NCI-H2081 (cell line): ENCODE data around the gene RPS6KA3.

ENCODE experiments used
- DNase-seq, 2 experiments: peaks; one replicate each; lab custom pipeline; 2025; lab: John Stamatoyannopoulos, UW

Gene RPS6KA3

DNA sequence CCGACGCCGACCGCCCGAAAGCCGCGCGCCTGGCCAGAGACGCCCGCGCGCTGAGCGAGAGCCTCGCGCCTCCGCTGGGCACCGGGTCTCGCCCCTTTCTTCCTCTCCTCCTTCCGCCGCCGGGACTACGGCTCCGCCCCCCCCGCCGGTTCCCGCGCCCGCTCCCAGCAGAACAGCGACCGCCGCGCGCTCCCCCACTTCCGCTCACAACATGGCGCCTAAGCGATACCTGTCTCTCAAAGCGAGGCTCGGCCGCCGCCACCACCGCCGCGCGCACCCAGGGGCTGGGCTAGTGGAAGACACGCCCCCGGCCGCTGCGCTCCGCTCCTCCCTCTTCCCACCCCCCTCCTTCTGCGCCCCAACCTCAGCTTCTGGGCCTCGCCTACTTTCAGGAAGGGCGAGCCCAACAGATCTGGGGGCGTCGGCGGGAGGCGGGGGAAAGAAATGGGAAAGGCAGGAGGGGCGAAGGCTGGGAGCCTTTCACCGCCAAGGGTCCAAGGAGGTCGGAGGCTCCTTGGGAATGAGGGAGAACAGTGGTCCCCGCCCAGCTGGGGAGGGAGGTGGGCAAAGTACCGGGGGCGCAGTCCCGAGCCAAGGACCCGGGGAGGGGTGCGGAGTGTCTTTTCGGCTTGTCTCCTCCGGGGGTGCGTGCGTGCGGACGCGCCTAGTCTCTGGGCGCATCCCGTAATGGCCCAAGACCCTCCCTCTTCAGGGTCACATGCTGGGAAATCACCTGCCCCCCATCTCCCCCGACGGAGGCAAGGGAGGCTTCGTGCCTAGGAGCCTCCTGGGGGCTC, at the start of gene RPS6KA3:
Gene RPS6KA3, minus strand, starts transcription at position 100 of the 797 bp plus-strand sequence. CDS start 277 bp downstream, outside the sequence.
- DNase-seq = peak; percentile 89 to 91

DNA sequence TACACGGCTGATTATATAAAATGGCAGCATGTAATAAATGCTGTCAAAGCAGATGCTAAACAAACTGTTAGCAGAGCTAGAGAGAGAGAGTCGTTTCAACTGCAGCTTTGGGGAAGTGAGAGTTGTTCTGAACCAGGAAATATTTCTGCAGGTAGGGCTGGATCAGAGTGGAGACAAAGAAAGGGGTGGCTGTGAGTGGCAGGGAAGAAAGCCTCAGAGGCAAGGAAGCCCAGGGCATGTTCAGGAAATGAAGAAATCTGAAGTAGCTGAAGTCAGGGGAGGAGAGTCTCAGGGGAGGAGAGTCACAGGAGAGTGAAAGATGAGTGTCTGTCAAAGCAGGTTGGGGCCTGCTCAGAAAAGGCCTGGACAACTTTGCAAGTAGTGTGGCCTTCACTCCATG, 48.4 kb upstream of the RPS6KA3 start:
- no peak for DNase-seq

- DNase-seq = no peak
Observed at GRCh38 chrX:20313899-20314298, 47.2 kb upstream of the RPS6KA3 start.

DNA sequence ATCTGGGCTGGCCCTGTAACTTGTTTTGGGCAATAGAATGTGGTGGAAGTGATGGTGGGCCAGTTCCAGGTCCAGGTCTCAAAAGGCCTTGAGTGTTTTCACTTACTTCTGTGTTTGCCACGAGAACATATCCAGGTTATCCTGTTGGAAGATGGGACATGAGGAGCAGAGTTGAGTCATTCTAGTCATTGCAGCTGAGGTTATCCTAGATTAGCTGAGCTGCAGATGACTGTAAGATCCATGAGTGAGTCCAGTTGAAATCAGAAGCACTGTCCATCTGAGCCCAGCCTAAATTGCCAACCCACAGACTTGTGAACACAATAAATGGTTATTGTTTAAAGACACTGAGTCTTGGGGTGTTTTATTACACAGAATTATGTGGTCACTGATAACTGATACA, 45.3 kb upstream of the RPS6KA3 start:
- DNase-seq = no peak

DNA sequence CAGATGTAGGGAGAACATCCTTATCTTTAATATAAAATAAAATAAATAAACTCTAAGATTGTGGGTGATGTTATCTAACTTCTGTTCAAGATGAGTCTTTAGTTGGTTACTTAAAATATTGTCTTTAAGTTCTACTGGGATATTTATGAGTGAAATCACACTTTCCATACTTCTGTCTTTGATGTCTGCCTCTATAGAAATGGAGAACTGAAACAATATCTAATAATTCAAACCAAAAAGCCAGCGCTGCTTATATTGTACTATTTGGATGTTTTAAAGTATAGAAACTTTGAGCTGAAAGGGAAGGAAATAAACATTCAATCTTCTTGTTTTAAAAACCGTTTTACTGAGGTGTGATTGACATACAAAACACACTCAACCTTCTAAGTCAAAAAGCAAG, 44.8 kb upstream of the RPS6KA3 start:
- DNase-seq = no peak

DNA sequence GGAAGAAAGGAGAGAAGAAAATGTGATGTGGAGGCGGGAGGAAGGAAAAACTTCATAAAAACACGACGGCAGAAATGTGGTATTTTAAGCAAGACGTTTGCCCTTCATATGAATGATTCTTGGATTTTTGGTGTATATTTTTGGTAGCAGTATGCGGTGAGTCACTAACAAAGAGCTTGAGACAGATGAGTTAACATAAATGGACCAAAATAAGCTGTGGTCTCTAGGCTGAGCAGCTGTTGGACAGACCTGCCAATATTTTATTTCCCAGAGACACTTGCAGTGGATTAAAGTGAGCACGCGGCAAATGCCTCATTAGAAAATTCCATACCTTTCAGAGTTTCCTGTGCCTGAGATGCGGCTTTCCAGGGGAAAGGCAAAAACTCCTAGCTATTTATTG, 43.1 kb upstream of the RPS6KA3 start:
- DNase-seq = no peak

GRCh38 chrX:20306668-20307067, 40.0 kb upstream of the RPS6KA3 start:
- DNase-seq = no peak

- no peak for DNase-seq
Observed at GRCh38 chrX:20300822-20301221, 34.1 kb upstream of the RPS6KA3 start.

DNA sequence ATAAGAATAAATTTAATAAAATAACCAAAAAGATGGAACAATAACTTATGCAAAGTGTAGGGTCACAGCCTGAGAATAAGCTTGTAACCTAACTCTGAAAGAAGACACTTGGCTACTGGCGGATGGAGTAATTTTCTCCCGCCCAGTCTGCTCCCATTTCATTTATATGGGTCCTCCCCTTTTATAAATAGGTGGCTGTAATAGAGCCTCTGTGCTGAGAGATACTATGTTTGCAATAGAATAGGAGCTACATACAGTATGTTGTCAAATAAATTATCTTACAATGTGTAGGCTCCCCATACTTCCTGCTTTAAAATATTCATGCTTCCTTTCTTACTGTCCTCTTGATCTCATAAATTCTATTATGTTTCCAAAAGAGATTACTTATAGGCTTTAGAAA, 28.2 kb upstream of the RPS6KA3 start:
- no peak for DNase-seq

DNA sequence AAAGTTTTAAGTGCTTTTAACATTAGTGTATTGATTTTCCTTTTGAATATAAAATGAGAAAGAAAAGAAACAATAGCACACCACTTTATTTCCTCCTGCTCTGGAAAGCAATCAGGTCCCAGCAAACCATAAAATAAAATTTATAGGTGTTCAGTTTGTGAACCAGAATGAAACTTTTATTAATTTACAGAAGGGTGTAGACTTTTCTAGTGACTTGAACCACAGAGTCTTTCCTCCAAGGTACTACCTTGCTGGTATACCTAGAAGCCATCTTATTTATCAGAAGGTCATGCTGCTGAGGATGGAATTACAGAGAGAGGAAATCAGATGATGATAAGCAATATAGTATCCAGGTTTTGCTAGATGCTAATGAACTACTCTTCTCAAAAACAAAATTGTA, 27.6 kb upstream of the RPS6KA3 start:
- DNase-seq = no peak

DNA sequence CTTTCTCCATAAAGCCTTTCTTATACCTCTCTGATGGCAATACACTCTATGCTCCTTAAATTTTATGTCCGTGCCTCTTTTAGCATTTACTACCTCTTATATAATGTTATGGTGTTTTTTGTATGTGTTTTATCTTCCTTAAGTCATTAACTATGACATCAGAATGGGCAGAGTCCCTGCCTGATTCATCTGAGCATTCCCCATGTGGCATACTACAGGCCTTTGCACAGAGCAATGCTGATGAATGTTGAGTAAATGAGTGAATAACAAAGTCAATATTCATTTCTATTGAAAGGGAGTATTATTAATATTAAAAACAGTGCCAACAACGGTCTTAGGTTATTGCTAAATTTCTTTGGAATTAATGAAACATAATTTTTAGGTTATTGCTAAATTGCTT, 18.8 kb upstream of the RPS6KA3 start:
- no peak for DNase-seq

DNA sequence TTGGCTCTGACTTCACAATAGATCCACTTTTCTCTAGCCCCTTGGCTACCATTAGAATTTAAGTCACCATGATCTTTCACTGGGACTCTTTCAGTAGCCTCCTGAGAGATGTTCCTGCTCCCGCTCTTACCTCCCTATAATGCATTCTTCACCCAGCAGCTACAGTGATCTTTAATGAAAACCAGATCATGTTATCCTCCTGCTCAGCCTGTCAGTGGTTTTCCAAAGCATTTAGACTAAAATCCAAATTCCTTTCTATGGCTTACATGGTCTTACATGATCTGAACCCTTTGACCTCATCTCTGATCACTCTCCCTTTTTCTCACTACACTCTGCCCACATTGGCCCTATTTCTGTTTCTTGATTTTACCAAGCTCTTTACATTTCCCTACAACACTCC, 18.3 kb upstream of the RPS6KA3 start:
- no peak for DNase-seq

DNA sequence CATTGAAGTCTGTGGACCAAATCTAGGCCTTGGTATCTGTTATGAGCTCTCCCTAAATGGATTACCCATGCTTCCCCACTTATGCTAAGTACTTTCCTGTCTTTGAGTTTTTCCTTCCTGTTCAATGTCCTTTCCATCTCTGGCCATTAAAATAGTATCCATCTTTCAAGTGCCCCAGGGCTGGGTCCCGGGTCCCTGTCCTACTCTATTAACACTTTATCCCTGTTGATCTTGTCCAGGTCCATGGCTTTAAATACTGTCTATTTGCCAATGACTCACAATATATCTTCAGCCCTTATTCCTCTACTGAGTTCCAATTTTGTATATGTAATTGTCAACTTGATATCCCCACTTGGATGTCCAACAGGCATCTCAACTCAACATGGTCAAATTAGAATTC, 17.7 kb upstream of the RPS6KA3 start:
- DNase-seq = no peak

DNA sequence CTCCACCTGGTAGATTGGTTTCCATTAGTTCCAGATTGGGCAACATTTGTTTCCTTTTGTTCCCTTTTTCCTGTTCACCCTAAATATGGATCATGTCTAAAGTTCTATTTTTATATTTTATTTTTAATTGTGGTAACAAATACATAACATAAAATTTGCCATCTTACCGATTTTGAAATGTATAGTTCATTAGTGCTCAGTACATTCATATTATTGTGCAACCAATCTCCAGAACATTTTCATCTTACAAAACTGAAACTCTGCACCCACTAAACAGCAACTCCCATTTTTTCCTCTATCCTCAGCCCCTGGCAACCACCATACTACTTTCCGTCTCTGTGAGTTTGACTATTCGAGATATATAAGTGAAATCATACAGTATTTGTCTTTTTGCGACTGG, 14.2 kb upstream of the RPS6KA3 start:
- DNase-seq = no peak

DNA sequence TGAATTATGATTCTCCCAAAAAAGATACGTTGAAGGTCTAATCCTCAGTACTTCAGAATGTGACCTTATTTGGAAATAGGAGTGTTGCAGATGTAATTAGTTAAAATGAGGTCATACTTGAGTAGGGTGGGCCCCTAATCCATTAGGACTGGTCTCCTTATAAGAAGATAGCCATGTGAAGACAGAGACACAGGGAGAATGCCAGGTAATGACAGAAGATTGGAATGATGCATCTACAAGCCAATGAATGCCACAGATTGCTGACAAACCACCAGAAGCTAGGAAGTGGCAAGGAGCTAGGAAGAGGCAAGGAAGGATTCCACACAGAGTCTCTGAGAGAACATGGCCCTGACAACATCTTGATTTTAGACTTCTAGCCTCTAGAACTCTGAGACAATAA, 7.4 kb upstream of the RPS6KA3 start:
- no peak for DNase-seq

GRCh38 chrX:20271730-20272129, 5.0 kb upstream of the RPS6KA3 start:
- no peak for DNase-seq

- no peak for DNase-seq
Observed at GRCh38 chrX:20271186-20271585, 4.5 kb upstream of the RPS6KA3 start.

DNA sequence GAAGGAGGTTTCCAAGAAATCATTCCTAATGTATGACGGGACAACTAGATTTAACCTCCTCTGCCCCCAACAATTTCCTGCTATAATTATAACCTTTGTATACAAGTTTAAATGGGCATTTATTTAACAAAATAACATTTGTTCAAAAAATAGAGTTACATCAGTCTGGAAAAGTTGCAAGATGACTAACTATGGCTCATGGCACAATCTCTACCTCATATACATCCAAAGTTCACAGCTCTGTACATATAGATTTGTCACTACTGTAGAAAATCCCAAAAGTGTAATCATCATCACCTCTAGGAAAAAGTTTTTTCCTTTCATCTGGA, 3.8 kb upstream of the RPS6KA3 start:
- no peak for DNase-seq

DNA sequence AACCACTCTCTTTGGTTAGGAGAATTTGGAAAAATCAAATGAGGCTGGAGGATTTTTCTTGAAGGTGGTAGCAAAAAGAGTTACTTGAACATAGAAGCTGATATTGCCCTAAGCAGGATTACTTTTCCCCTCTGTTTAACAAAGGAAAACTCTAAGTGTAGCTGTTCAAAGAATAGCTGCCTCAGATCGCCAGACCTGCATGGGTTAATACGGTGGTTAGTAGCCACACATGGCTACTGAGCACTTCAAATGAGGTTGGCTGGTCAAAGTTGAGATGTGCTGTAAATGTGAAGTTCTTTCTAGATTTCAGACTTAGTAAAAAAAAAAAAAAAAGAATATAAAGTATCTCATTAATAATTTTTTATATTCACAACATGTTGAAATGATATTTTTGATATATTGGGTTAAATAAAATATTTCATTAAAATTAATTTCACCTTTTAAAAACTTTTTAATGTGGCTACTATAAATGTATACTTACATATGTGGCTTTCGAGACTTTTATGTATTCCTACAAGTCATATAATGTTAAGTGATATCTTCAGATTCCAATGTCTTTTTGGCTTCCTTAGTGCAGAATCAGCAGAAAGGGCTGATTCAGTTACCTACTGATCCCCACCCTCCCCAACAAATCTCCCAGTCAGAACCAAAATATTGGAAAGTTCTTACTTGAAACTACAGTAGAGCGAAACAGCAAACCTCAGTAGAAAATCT, 3.3 kb upstream of the RPS6KA3 start:
- no peak for DNase-seq

DNA sequence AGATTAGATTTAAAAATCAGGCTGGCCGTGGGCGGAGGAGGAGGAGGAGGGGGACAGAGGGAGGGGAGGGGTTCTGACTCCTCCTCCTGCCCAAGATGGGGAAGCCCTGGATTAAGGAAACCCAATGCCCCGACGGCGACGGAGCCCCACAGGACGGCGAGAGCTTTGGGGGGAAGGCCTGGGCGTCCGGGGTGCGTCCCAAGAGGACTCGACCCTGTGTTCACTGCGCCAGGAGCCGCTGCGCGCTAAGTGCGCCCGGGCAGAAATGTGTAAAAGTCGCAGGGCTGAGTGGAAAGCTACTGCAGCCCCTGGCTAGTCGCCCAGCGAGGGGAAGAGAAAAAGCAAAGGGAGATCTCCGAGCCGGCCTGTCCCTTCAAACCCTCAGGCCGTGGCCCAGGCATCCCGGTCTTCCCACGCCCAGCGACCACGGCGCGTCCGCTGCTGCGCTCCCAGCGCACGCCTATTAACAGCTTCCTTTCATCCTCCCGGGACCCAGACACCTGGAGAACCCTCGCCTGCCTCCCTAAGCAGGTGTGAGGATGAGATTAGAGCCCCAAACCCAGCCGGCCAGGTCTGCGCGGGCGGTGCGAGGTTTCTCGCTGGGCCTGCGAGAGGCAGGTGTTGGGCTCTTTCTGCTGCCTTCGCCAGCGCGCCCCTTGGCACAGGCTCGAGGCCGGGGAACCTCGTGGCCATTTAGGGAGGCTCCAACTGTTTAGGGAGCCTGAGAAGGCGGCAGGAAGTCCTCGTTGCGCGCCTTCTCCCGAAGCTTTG, 1.4 kb upstream of the RPS6KA3 start:
- DNase-seq = no peak

DNA sequence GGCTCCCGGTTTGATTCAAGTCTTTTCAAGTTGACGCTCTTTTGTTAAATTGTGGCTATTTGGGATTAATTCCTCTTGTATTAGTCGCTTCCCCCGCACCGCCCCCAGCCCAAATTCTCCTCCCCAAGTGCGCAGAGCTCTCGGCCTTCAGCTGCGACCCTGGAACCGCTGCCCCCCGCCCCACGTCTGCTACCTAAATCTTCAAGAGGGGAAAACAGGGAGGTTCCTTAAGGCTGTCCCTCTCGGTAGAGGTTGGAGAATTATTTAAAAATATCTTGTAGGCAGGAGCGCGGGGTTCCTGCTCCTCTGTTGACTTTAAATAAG, 860 bp upstream of the RPS6KA3 start:
- no peak for DNase-seq

DNA sequence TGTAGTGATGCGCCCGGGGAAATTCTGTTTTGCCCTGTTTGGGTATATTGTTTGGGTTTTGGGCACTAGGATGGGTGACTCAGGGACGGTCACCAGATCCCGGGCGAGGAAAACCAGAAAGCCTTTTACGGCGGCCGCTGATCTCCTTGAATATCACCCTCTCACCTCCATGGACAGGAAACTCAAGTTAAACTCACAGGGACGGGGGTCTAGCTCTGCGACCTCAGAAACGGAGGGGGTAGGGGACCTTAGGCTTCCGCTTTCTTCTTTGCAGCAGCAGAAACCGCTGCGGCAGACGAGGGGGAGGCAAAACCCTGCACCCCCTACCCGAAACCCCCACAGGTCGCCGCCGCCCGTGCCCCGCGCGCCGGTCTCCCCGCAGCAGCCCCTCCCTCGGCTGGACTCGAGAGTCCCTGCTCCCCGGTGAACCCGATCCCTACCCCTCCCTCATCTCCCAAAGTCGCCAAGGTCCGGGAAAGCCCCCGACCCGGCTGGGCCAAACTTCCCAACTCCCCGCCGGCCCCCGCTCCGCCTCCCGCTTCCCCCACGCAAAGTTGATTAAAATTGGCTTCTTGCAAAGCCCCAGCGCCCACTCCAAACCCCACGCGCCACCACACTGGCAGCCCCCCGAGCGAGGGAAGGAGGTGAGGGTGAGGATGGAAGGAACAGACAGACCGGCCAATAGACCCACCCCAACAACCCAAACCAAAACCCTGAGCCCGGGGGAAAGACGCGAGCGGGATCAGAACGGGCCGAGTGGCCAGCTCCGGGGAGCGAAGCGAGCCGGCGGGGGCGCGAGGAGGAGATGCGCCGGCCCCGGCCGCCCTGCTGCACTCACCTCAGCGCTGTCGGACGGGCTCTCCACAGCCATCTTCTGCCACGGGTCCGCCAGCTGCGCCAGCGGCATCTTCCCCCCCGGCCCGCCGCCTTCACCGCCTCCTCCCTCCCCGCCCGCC, 705 bp downstream of the RPS6KA3 start:
- peak; percentile 19 to 43 for DNase-seq
